H1 (cell line): ENCODE measurements around the gene GADD45A.

Experiments used
- CEBPB ChIP-seq: IDR thresholded peaks from 2 replicates; pipeline ENCODE4 v1.6.1; 2012; ENCODE audit warnings: low read depth, low read length
- CREB1 ChIP-seq: IDR thresholded peaks from 2 replicates; pipeline ENCODE4 v1.6.1; 2012; ENCODE audit warnings: inconsistent platforms
- EP300 ChIP-seq, 2 experiments: IDR thresholded peaks; 1 replicate in 1 of 2; 2 replicates in 1 of 2; pipeline ENCODE4 v1.6.1; 2011 to 2012; ENCODE audit warnings: low read depth in 2 of 2, low read length in 2 of 2, mild to moderate bottlenecking in 2 of 2, borderline replicate concordance in 1 of 2, inconsistent platforms in 1 of 2, moderate library complexity in 1 of 2
- POLR2A ChIP-seq, 2 experiments: IDR thresholded peaks; 1 replicate in 1 of 2; 2 replicates in 1 of 2; pipeline ENCODE4 v1.6.1; 2011; ENCODE audit warnings: low read depth in 2 of 2, low read length in 2 of 2, mild to moderate bottlenecking in 2 of 2; ENCODE audit errors: control extremely low read depth in 1 of 2
- RAD21 ChIP-seq, 2 experiments: IDR thresholded peaks in 1 of 2; conservative IDR thresholded peaks in 1 of 2; 2 replicates each; pipeline ENCODE4 v1.6.1; 2011; ENCODE audit warnings: low read depth in 2 of 2, low read length in 2 of 2, improper control_type of control experiment in 1 of 2, inconsistent platforms in 1 of 2, mild to moderate bottlenecking in 1 of 2, moderate library complexity in 1 of 2
- RFX5 ChIP-seq: IDR thresholded peaks from 2 replicates; pipeline ENCODE4 v1.6.1; 2011; ENCODE audit warnings: low read depth, low read length, improper control_type of control experiment, borderline replicate concordance
- RNF2 ChIP-seq: fragments of 200-900, 300-1000 bp; sonication (generic); IDR thresholded peaks from 2 replicates; pipeline ENCODE4 v1.7.1; 2016; ENCODE audit warnings: borderline replicate concordance, low read depth, mild to moderate bottlenecking, antibody characterized with exemption, low read length; ENCODE audit not compliant: poor library complexity, severe bottlenecking; ENCODE audit errors: missing control alignments
- SUZ12 ChIP-seq: fragments of 200-600 bp; sonication (generic); IDR thresholded peaks from 2 replicates; pipeline ENCODE4 v1.6.1; 2012; ENCODE audit warnings: mild to moderate bottlenecking, inconsistent platforms, low read length, moderate library complexity, mixed read lengths
- ZNF274 ChIP-seq: IDR thresholded peaks from 2 replicates; pipeline ENCODE4 v1.7.0; 2012; ENCODE audit warnings: low read length, borderline replicate concordance; ENCODE audit errors: extremely low read depth
- TF ChIP-seq, protein P1 (sequence below), 3 experiments: IDR thresholded peaks; 1 replicate in 2 of 3; 2 replicates in 1 of 3; pipeline versions ENCODE4 v1.5.1 to v1.6.1; 2011; ENCODE audit warnings: low read length in 3 of 3, mild to moderate bottlenecking in 3 of 3, inconsistent platforms in 2 of 3, low read depth in 1 of 3, moderate library complexity in 1 of 3; ENCODE audit not compliant: insufficient read depth in 1 of 3; ENCODE audit errors: control extremely low read depth in 1 of 3
- TF ChIP-seq, protein P2 (sequence below): fragments of 300-600 bp; sonication (generic); IDR thresholded peaks from 2 replicates; pipeline ENCODE4 v1.7.1; 2012; ENCODE audit warnings: low read length, moderate library complexity, mild to moderate bottlenecking, inconsistent platforms; ENCODE audit not compliant: insufficient replicate concordance
- TF ChIP-seq, protein P3 (sequence below): IDR thresholded peaks from 2 replicates; pipeline ENCODE4 v1.6.1; 2012; ENCODE audit warnings: inconsistent platforms

DNA sequence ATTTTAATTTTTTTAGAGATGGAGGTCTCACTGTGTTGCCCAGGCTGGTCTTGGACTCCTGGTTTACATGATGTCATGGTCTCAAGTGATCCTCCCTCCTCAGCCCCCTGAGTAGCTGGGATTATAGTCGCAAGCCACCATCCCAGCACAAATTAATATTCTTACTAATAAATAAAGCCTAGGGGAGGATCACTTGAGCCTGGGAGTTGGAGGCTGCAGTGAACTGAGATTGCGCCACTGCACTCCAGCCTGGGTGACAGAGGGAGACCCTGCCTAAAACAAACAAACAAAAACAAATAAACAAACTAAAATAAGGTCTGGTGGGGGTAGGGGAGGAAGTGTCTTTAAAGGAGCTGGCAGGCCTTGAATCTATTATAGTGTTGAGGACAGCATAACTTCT, 8.7 kb upstream of the GADD45A start:
- TF ChIP-seq, protein P1, sequence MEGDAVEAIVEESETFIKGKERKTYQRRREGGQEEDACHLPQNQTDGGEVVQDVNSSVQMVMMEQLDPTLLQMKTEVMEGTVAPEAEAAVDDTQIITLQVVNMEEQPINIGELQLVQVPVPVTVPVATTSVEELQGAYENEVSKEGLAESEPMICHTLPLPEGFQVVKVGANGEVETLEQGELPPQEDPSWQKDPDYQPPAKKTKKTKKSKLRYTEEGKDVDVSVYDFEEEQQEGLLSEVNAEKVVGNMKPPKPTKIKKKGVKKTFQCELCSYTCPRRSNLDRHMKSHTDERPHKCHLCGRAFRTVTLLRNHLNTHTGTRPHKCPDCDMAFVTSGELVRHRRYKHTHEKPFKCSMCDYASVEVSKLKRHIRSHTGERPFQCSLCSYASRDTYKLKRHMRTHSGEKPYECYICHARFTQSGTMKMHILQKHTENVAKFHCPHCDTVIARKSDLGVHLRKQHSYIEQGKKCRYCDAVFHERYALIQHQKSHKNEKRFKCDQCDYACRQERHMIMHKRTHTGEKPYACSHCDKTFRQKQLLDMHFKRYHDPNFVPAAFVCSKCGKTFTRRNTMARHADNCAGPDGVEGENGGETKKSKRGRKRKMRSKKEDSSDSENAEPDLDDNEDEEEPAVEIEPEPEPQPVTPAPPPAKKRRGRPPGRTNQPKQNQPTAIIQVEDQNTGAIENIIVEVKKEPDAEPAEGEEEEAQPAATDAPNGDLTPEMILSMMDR (IDR thresholded peaks at IDR 0.05; ENCODE audit: control extremely low read depth in 1 of 3, insufficient read depth in 1 of 3, low read depth in 1 of 3, low read length in 3 of 3), result no peak
- TF ChIP-seq, protein P2, sequence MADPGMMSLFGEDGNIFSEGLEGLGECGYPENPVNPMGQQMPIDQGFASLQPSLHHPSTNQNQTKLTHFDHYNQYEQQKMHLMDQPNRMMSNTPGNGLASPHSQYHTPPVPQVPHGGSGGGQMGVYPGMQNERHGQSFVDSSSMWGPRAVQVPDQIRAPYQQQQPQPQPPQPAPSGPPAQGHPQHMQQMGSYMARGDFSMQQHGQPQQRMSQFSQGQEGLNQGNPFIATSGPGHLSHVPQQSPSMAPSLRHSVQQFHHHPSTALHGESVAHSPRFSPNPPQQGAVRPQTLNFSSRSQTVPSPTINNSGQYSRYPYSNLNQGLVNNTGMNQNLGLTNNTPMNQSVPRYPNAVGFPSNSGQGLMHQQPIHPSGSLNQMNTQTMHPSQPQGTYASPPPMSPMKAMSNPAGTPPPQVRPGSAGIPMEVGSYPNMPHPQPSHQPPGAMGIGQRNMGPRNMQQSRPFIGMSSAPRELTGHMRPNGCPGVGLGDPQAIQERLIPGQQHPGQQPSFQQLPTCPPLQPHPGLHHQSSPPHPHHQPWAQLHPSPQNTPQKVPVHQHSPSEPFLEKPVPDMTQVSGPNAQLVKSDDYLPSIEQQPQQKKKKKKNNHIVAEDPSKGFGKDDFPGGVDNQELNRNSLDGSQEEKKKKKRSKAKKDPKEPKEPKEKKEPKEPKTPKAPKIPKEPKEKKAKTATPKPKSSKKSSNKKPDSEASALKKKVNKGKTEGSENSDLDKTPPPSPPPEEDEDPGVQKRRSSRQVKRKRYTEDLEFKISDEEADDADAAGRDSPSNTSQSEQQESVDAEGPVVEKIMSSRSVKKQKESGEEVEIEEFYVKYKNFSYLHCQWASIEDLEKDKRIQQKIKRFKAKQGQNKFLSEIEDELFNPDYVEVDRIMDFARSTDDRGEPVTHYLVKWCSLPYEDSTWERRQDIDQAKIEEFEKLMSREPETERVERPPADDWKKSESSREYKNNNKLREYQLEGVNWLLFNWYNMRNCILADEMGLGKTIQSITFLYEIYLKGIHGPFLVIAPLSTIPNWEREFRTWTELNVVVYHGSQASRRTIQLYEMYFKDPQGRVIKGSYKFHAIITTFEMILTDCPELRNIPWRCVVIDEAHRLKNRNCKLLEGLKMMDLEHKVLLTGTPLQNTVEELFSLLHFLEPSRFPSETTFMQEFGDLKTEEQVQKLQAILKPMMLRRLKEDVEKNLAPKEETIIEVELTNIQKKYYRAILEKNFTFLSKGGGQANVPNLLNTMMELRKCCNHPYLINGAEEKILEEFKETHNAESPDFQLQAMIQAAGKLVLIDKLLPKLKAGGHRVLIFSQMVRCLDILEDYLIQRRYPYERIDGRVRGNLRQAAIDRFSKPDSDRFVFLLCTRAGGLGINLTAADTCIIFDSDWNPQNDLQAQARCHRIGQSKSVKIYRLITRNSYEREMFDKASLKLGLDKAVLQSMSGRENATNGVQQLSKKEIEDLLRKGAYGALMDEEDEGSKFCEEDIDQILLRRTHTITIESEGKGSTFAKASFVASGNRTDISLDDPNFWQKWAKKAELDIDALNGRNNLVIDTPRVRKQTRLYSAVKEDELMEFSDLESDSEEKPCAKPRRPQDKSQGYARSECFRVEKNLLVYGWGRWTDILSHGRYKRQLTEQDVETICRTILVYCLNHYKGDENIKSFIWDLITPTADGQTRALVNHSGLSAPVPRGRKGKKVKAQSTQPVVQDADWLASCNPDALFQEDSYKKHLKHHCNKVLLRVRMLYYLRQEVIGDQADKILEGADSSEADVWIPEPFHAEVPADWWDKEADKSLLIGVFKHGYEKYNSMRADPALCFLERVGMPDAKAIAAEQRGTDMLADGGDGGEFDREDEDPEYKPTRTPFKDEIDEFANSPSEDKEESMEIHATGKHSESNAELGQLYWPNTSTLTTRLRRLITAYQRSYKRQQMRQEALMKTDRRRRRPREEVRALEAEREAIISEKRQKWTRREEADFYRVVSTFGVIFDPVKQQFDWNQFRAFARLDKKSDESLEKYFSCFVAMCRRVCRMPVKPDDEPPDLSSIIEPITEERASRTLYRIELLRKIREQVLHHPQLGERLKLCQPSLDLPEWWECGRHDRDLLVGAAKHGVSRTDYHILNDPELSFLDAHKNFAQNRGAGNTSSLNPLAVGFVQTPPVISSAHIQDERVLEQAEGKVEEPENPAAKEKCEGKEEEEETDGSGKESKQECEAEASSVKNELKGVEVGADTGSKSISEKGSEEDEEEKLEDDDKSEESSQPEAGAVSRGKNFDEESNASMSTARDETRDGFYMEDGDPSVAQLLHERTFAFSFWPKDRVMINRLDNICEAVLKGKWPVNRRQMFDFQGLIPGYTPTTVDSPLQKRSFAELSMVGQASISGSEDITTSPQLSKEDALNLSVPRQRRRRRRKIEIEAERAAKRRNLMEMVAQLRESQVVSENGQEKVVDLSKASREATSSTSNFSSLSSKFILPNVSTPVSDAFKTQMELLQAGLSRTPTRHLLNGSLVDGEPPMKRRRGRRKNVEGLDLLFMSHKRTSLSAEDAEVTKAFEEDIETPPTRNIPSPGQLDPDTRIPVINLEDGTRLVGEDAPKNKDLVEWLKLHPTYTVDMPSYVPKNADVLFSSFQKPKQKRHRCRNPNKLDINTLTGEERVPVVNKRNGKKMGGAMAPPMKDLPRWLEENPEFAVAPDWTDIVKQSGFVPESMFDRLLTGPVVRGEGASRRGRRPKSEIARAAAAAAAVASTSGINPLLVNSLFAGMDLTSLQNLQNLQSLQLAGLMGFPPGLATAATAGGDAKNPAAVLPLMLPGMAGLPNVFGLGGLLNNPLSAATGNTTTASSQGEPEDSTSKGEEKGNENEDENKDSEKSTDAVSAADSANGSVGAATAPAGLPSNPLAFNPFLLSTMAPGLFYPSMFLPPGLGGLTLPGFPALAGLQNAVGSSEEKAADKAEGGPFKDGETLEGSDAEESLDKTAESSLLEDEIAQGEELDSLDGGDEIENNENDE, result no peak
- no peak for TF ChIP-seq RFX5
- no peak for TF ChIP-seq SUZ12
- TF ChIP-seq RAD21 (IDR thresholded peaks at IDR 0.05 in 1 of 2, conservative IDR thresholded peaks at IDR 0.05 in 1 of 2; ENCODE audit: low read depth in 2 of 2, low read length in 2 of 2), result no peak
- TF ChIP-seq, protein P3, sequence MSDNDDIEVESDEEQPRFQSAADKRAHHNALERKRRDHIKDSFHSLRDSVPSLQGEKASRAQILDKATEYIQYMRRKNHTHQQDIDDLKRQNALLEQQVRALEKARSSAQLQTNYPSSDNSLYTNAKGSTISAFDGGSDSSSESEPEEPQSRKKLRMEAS, result no peak
- no peak for TF ChIP-seq POLR2A (IDR thresholded peaks at IDR 0.05; ENCODE audit: control extremely low read depth in 1 of 2, low read depth in 2 of 2, low read length in 2 of 2)
- no peak for TF ChIP-seq RNF2
- TF ChIP-seq EP300 (IDR thresholded peaks at IDR 0.05; ENCODE audit: borderline replicate concordance in 1 of 2, low read depth in 2 of 2, low read length in 2 of 2), result no peak
- TF ChIP-seq CREB1, result no peak
- TF ChIP-seq CEBPB, result no peak
- TF ChIP-seq ZNF274, result no peak
